GM12878 (cell line): ENCODE measurements around the gene UNKL. TPM values are rescaled to one million over a fixed set of nuclear protein-coding genes. Genes with fewer than 3 reads are reported as not detected.
A peak's percentile ranks its signal among the peaks of the same experiment; 100 is the strongest.

Experiments used
- ATAC-seq: fragments of 200-7000 bp; cut with Tn5 transposase; 3 replicates; pipeline ENCODE4 v1.9.1; 2020; ENCODE audit warnings: mild to moderate bottlenecking, moderate library complexity
- BruUV-seq: library from RNA; stranded (reverse); fragments of 400-500 nt; replicated peaks from 2 replicates; lab custom pipeline; 2021; lab: Mats Ljungman, UMichigan
- CTCF ChIA-PET: fragments of 300-600 bp; sonication (Branson Sonifier 250); formaldehyde crosslinking; extraction: SDS; loops from one replicate; lab custom pipeline; 2021; ENCODE audit warnings: inconsistent platforms; lab: Yijun Ruan, JAX
- POLR2A ChIA-PET: fragments of 350-600 bp; formaldehyde crosslinking; extraction: SDS; loops from one replicate; lab custom pipeline; 2021; ENCODE audit warnings: inconsistent platforms; lab: Charles Lee
- RAD21 ChIA-PET: fragments of 300-600 bp; sonication (Branson Sonifier 250); formaldehyde crosslinking; loops from one replicate; lab custom pipeline; 2023; ENCODE audit warnings: antibody characterized with exemption; ENCODE audit not compliant: unreplicated experiment; lab: Charles Lee
- SMC1A ChIA-PET: fragments of 300-600 bp; sonication (Branson Sonifier 250); formaldehyde crosslinking; loops from one replicate; lab custom pipeline; 2023; ENCODE audit not compliant: unreplicated experiment, uncharacterized antibody; lab: Charles Lee
- DNase-seq: peaks from one replicate; pipeline ENCODE4 v3.0.0-alpha.2; 2011; ENCODE audit warnings: low read depth, low spot score
- FAIRE-seq: peaks from 3 replicates; lab custom pipeline; 2011; peaks lifted over from hg19 to GRCh38; lab: Jason Lieb, UNC
- H2AFZ ChIP-seq: 2 replicates; pipeline ENCODE4 v1.6.0; 2011; ENCODE audit warnings: low read depth, low read length, control low read depth; ENCODE audit not compliant: control insufficient read depth
- H3K27ac ChIP-seq: 2 replicates; pipeline ENCODE4 v1.5.1; 2011; ENCODE audit warnings: control low read depth; ENCODE audit not compliant: control insufficient read depth, insufficient read depth
- H3K27me3 ChIP-seq, 2 experiments: replicated peaks in 1 of 2; 2 replicates each; pipeline versions ENCODE4 v1.6.0 to v1.6.1; 2011; ENCODE audit warnings: low read length in 1 of 2; ENCODE audit not compliant: control insufficient read depth in 2 of 2, insufficient read depth in 2 of 2
- H3K36me3 ChIP-seq, 2 experiments: 2 replicates each; pipeline ENCODE4 v1.5.1; 2011; ENCODE audit warnings: low read length in 1 of 2; ENCODE audit not compliant: control insufficient read depth in 2 of 2, insufficient read depth in 2 of 2
- H3K4me1 ChIP-seq: 2 replicates; pipeline ENCODE4 v1.6.1; 2011; ENCODE audit warnings: mild to moderate bottlenecking, low read length, moderate library complexity, mixed read lengths; ENCODE audit not compliant: control insufficient read depth, insufficient read depth
- H3K4me2 ChIP-seq: 2 replicates; pipeline ENCODE4 v1.6.0; 2011; ENCODE audit warnings: control low read depth; ENCODE audit not compliant: control insufficient read depth, insufficient read depth
- H3K4me3 ChIP-seq: fragments of 200-600 bp; sonication (generic); 2 replicates; pipeline ENCODE4 v1.5.1; 2016
- H3K79me2 ChIP-seq: 2 replicates; pipeline ENCODE4 v1.6.0; 2011; ENCODE audit warnings: low read length; ENCODE audit not compliant: control insufficient read depth, insufficient read depth
- H3K9ac ChIP-seq: 2 replicates; pipeline ENCODE4 v1.8.0; 2011; ENCODE audit warnings: low read length, control low read depth, mixed read lengths; ENCODE audit not compliant: control insufficient read depth, insufficient read depth
- H3K9me3 ChIP-seq: replicated peaks from 3 replicates; pipeline ENCODE4 v1.5.1; 2011; ENCODE audit warnings: mild to moderate bottlenecking, low read length; ENCODE audit not compliant: control insufficient read depth, insufficient read depth
- H4K20me1 ChIP-seq: 2 replicates; pipeline ENCODE4 v1.6.0; 2011; ENCODE audit not compliant: control insufficient read depth, insufficient read depth
- BACH1 ChIP-seq: fragments of 450-650 bp; IDR thresholded peaks from 2 replicates; pipeline ENCODE4 v1.6.1; 2017; ENCODE audit warnings: mild to moderate bottlenecking, borderline replicate concordance
- BRCA1 ChIP-seq: IDR thresholded peaks from 2 replicates; pipeline ENCODE4 v1.6.1; 2011; ENCODE audit warnings: low read depth, low read length, improper control_type of control experiment
- DPF2 ChIP-seq: fragments of 450-650 bp; IDR thresholded peaks from 2 replicates; pipeline ENCODE4 v1.6.1; 2017; ENCODE audit warnings: mild to moderate bottlenecking
- EGR1 ChIP-seq, 2 experiments: IDR thresholded peaks; 1 replicate in 1 of 2; 2 replicates in 1 of 2; pipeline ENCODE4 v1.6.1; 2011 to 2012; ENCODE audit warnings: low read depth in 2 of 2, low read length in 2 of 2, borderline replicate concordance in 1 of 2, mild to moderate bottlenecking in 1 of 2, moderate library complexity in 1 of 2
- HDAC2 ChIP-seq: fragments of 200-600 bp; sonication (generic); IDR thresholded peaks from 2 replicates; pipeline ENCODE4 v1.6.1; 2017
- RELA ChIP-seq: fragments of 450-650 bp; IDR thresholded peaks from 2 replicates; pipeline ENCODE4 v1.8.0; 2014; ENCODE audit warnings: borderline replicate concordance; ENCODE audit not compliant: partially characterized antibody
- SIX5 ChIP-seq: IDR thresholded peaks from 2 replicates; pipeline ENCODE4 v1.6.1; 2011; ENCODE audit warnings: mild to moderate bottlenecking, low read depth, low read length, moderate library complexity; ENCODE audit not compliant: severe bottlenecking
- YY1 ChIP-seq: IDR thresholded peaks from 2 replicates; pipeline ENCODE4 v1.6.1; 2011; ENCODE audit warnings: low read depth, mild to moderate bottlenecking, low read length
- ZNF217 ChIP-seq: fragments of 450-650 bp; IDR thresholded peaks from 2 replicates; pipeline ENCODE4 v1.6.1; 2017; ENCODE audit warnings: antibody characterized with exemption, mild to moderate bottlenecking
- WGBS: methylation state at CpG from one replicate; pipeline ENCODE4 v1.1.6; 2016; ENCODE audit warnings: low lambda C conversion rate; ENCODE audit not compliant: insufficient replicate concordance, insufficient coverage; ENCODE audit errors: missing lambda C conversion rate; 5-methylcytosine and 5-hydroxymethylcytosine counted together
- in situ Hi-C: fragments of 300-500 bp; cut with MboI; formaldehyde crosslinking; loops from 9 replicates; pipeline ENCODE4 v1.14.3; 2018; ENCODE audit warnings: mixed read lengths
- intact Hi-C: fragments of 100-400 bp; cut with micrococcal nuclease; formaldehyde crosslinking; loops from one replicate; pipeline ENCODE4 v1.14.2; 2022; ENCODE audit not compliant: unreplicated experiment
- polyA plus RNA-seq, 11 experiments: library from polyadenylated mRNA; depleted of rRNA in 4 of 11; unstranded in 6 of 11; stranded (reverse) in 5 of 11; fragments of >200 nt; fragmentation: Nextera tagmentation in 4 of 11; fragmentation: Illumina TruSeq in 1 of 11; extraction: Ambion mirVana in 4 of 11; extraction: Trizol in 1 of 11; gene quantifications; 1 replicate in 1 of 11; 2 replicates in 10 of 11; pipeline versions ENCODE4 v1.2.1 to v1.2.3, GENCODE V29; 2011 to 2016; ENCODE audit warnings: inconsistent platforms in 2 of 11, missing spikeins in 2 of 11, low read depth in 1 of 11
- total RNA-seq, 4 experiments: library from RNA; depleted of rRNA in 3 of 4; stranded (reverse); fragments of >200 nt in 3 of 4; fragmentation: Illumina TruSeq in 1 of 4; extraction: Trizol in 1 of 4; gene quantifications; 2 replicates each; pipeline versions ENCODE4 v1.2.1 to v1.2.3, GENCODE V29; 2013 to 2021
- TF ChIP-seq, protein P1 (sequence below), 3 experiments: IDR thresholded peaks in 2 of 3; conservative IDR thresholded peaks in 1 of 3; 2 replicates each; pipeline ENCODE4 v1.5.1; 2011; ENCODE audit warnings: low read depth in 3 of 3, low read length in 3 of 3, mild to moderate bottlenecking in 3 of 3, control low read depth in 2 of 3, moderate library complexity in 2 of 3, inconsistent platforms in 1 of 3, mixed read lengths in 1 of 3; ENCODE audit not compliant: control insufficient read depth in 2 of 3, insufficient read depth in 1 of 3; ENCODE audit errors: extremely low read depth in 1 of 3
- TF ChIP-seq, protein P2 (sequence below): fragments of 450-650 bp; IDR thresholded peaks from 2 replicates; pipeline ENCODE4 v1.6.1; 2017; ENCODE audit warnings: mild to moderate bottlenecking, moderate library complexity
- TF ChIP-seq, protein P3 (sequence below): IDR thresholded peaks from 2 replicates; pipeline ENCODE4 v1.6.1; 2012; ENCODE audit warnings: low read depth, low read length, improper control_type of control experiment

The UNKL gene
- total and polyA plus RNA-seq, 10 of the 15 experiments (the other 5 are each of a cell fraction or from before 2014, with no cell fraction given) = 0.40 to 21.6 (median 9.1) TPM

DNA sequence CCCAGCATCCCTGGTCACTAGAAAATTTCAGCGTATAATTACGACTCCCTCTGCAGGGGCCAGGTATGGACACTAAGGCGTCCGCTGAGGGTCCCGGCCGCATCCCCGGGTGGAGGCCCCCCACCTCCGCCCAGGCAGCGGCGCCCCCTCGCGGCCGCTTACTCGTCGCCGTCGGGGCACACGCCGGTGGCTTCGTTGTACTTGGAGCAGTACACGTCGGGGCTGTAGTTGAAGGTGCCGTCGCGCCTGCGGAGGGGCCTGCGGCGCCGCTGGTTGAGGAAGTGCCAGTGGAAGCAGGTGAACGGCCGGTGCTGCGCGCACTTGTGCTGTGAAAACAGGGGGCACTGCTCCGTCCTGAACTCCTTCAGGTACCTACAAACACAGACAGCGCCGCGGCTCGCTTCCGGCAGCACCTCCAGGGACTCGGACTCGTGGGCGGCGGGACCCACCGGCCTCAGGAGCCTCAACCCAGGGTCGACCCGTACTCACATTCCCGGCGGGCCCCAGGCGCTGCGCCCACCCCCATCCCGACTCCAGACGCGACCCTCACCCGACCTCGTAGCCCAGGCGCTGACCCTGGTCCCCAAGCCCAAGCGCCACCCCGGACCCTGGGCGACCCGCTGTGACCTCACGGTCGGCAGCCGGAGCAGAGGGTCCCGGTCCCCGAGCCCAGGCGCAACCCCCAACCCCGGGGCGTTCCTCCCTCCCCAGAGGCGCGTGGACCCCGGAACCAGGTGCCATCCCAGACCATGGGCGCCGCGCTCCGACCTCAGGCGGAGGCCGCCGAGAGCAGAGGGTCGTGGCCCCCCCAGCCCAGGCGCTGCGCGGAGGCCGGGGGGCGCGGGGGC lies 596 bp downstream of the UNKL start:
- DNase-seq (peak; percentile 8), FAIRE-seq (no peak), ATAC-seq (peak; percentile 82)
- intact Hi-C loops = no loop called here
- ChIA-PET POLR2A (no interaction called here), RAD21 (interaction anchor here (0.8 to 1.1 kb wide), 2 partner anchors 51 kb away, joined by 3 to 5 read pairs; no protein-coding TSS in a partner anchor), CTCF (interaction anchor here (0.9 to 1.8 kb wide), 2 partner anchors 34 to 48 kb away, joined by 3 to 11 read pairs; no protein-coding TSS in a partner anchor), SMC1A (no interaction called here)
- Histone ChIP-seq H3K9me3 (no peaks in the 10 kb centered on the region), H3K4me3 (peak overlapping the region; percentile 98), H3K27ac (peak overlapping the region; percentile 76), H3K27me3 (no peaks in the 10 kb centered on the region), H4K20me1 (no peaks in the 10 kb centered on the region; the same call in 1 of the 2 replicates), H2AFZ (peak overlapping the region; percentile 73), H3K36me3 (peaks cover 0 to 1% of the 10 kb centered on the region in 2 experiments; a peak in 2 of 4 replicates), H3K79me2 (peaks cover 9% of the 10 kb centered on the region), H3K4me2 (peak overlapping the region; percentile 75), H3K4me1 (no peaks in the 10 kb centered on the region), H3K9ac (peak overlapping the region; percentile 87)
- in situ Hi-C loops = no loop called here
- BruUV-seq = TSS peak; percentile 69
- 1% methylated on average over 65 of the region's 85 CpGs for WGBS
- peak in 1 of 2 experiments; percentile 30; a peak in 1 of 3 replicates for TF ChIP-seq EGR1 (IDR thresholded peaks at IDR 0.05; ENCODE audit: borderline replicate concordance in 1 of 2, low read depth in 2 of 2, low read length in 2 of 2)
- no peak for TF ChIP-seq BRCA1
- 0 out of 2 replicates have a peak, but pooled peaks have one; percentile 35 for TF ChIP-seq YY1
- TF ChIP-seq, protein P1, sequence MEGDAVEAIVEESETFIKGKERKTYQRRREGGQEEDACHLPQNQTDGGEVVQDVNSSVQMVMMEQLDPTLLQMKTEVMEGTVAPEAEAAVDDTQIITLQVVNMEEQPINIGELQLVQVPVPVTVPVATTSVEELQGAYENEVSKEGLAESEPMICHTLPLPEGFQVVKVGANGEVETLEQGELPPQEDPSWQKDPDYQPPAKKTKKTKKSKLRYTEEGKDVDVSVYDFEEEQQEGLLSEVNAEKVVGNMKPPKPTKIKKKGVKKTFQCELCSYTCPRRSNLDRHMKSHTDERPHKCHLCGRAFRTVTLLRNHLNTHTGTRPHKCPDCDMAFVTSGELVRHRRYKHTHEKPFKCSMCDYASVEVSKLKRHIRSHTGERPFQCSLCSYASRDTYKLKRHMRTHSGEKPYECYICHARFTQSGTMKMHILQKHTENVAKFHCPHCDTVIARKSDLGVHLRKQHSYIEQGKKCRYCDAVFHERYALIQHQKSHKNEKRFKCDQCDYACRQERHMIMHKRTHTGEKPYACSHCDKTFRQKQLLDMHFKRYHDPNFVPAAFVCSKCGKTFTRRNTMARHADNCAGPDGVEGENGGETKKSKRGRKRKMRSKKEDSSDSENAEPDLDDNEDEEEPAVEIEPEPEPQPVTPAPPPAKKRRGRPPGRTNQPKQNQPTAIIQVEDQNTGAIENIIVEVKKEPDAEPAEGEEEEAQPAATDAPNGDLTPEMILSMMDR (IDR thresholded peaks at IDR 0.05 in 2 of 3, conservative IDR thresholded peaks at IDR 0.05 in 1 of 3; ENCODE audit: control insufficient read depth in 2 of 3, extremely low read depth in 1 of 3, insufficient read depth in 1 of 3, low read depth in 3 of 3, low read length in 3 of 3) = peak; percentile 62 to 70 (median 64)
- no peak for TF ChIP-seq SIX5
- TF ChIP-seq RELA = peak; percentile 10
- TF ChIP-seq BACH1 = peak; percentile 36; the same call in 1 of the 2 replicates
- no peak for TF ChIP-seq HDAC2
- TF ChIP-seq, protein P2, sequence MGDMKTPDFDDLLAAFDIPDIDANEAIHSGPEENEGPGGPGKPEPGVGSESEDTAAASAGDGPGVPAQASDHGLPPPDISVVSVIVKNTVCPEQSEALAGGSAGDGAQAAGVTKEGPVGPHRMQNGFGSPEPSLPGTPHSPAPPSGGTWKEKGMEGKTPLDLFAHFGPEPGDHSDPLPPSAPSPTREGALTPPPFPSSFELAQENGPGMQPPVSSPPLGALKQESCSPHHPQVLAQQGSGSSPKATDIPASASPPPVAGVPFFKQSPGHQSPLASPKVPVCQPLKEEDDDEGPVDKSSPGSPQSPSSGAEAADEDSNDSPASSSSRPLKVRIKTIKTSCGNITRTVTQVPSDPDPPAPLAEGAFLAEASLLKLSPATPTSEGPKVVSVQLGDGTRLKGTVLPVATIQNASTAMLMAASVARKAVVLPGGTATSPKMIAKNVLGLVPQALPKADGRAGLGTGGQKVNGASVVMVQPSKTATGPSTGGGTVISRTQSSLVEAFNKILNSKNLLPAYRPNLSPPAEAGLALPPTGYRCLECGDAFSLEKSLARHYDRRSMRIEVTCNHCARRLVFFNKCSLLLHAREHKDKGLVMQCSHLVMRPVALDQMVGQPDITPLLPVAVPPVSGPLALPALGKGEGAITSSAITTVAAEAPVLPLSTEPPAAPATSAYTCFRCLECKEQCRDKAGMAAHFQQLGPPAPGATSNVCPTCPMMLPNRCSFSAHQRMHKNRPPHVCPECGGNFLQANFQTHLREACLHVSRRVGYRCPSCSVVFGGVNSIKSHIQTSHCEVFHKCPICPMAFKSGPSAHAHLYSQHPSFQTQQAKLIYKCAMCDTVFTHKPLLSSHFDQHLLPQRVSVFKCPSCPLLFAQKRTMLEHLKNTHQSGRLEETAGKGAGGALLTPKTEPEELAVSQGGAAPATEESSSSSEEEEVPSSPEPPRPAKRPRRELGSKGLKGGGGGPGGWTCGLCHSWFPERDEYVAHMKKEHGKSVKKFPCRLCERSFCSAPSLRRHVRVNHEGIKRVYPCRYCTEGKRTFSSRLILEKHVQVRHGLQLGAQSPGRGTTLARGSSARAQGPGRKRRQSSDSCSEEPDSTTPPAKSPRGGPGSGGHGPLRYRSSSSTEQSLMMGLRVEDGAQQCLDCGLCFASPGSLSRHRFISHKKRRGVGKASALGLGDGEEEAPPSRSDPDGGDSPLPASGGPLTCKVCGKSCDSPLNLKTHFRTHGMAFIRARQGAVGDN = 0 out of 2 replicates have a peak, but pooled peaks have one; percentile 28
- TF ChIP-seq DPF2 = 0 out of 2 replicates have a peak, but pooled peaks have one; percentile 37
- TF ChIP-seq ZNF217 = peak; percentile 41; the same call in 1 of the 2 replicates
- TF ChIP-seq, protein P3, sequence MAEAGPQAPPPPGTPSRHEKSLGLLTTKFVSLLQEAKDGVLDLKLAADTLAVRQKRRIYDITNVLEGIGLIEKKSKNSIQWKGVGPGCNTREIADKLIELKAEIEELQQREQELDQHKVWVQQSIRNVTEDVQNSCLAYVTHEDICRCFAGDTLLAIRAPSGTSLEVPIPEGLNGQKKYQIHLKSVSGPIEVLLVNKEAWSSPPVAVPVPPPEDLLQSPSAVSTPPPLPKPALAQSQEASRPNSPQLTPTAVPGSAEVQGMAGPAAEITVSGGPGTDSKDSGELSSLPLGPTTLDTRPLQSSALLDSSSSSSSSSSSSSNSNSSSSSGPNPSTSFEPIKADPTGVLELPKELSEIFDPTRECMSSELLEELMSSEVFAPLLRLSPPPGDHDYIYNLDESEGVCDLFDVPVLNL = no peak
